CD4-positive, alpha-beta T cell treated with Interleukin-17A for 1 hour (primary cell): ENCODE data around the gene GALNT9.

Experiments used
- DNase-seq: peaks from one replicate; pipeline ENCODE4 v3.0.0-alpha.2; 2020

GALNT9 gene

GRCh38 chr12:132292328-132293319 is 36.8 kb downstream of the GALNT9 start:
- DNase-seq: no peak

GRCh38 chr12:132291402-132292175 is 37.8 kb downstream of the GALNT9 start:
- no peak for DNase-seq

- DNase-seq: no peak
These were observed 39.2 kb downstream of the GALNT9 start for GRCh38 chr12:132290203-132290540.

- DNase-seq: no peak
These were observed 39.8 kb downstream of the GALNT9 start for GRCh38 chr12:132289356-132290202.

- DNase-seq: no peak
These were observed 40.7 kb downstream of the GALNT9 start for GRCh38 chr12:132288516-132289215.

GRCh38 chr12:132287391-132288238 is 41.8 kb downstream of the GALNT9 start:
- no peak for DNase-seq

- DNase-seq: no peak
These were observed 42.5 kb downstream of the GALNT9 start for GRCh38 chr12:132286912-132287311.

GRCh38 chr12:132285991-132286681 is 43.3 kb downstream of the GALNT9 start:
- no peak for DNase-seq

- DNase-seq: no peak
These were observed 44.3 kb downstream of the GALNT9 start for GRCh38 chr12:132284827-132285741.

- no peak for DNase-seq
These were observed 45.1 kb downstream of the GALNT9 start for GRCh38 chr12:132284071-132284826.

GRCh38 chr12:132282950-132283771 is 46.2 kb downstream of the GALNT9 start:
- DNase-seq: peak; percentile 33

GRCh38 chr12:132282031-132282949 is 47.1 kb downstream of the GALNT9 start:
- no peak for DNase-seq

- no peak for DNase-seq
These were observed 48.4 kb downstream of the GALNT9 start for GRCh38 chr12:132281038-132281437.

GRCh38 chr12:132280406-132280805 is 49.0 kb downstream of the GALNT9 start:
- no peak for DNase-seq

- DNase-seq: no peak
These were observed 49.5 kb downstream of the GALNT9 start for GRCh38 chr12:132279930-132280329.

GRCh38 chr12:132279184-132279889 is 50.1 kb downstream of the GALNT9 start:
- DNase-seq: no peak
